Fibroblast of pulmonary artery (primary cell): ENCODE measurements around the gene PRKG1.
"Not testable (repeated sequence)": the region's sequence is repeated elsewhere in the genome, so short reads cannot be mapped to it uniquely, and the experiment has no call there.

ENCODE experiments used
- DNase-seq: peaks from one replicate; pipeline ENCODE4 v3.0.0-alpha.2; 2010; ENCODE audit warnings: low read depth
- H3K4me3 ChIP-seq: replicated peaks from 2 replicates; pipeline ENCODE4 v1.5.1; 2011; ENCODE audit warnings: low read depth, mild to moderate bottlenecking, control low read depth, low read length, moderate library complexity
- CTCF ChIP-seq: IDR thresholded peaks from 2 replicates; pipeline ENCODE4 v1.5.1; 2011; ENCODE audit warnings: mild to moderate bottlenecking, control low read depth, low read length, inconsistent platforms; ENCODE audit errors: missing control alignments

Gene PRKG1

DNA sequence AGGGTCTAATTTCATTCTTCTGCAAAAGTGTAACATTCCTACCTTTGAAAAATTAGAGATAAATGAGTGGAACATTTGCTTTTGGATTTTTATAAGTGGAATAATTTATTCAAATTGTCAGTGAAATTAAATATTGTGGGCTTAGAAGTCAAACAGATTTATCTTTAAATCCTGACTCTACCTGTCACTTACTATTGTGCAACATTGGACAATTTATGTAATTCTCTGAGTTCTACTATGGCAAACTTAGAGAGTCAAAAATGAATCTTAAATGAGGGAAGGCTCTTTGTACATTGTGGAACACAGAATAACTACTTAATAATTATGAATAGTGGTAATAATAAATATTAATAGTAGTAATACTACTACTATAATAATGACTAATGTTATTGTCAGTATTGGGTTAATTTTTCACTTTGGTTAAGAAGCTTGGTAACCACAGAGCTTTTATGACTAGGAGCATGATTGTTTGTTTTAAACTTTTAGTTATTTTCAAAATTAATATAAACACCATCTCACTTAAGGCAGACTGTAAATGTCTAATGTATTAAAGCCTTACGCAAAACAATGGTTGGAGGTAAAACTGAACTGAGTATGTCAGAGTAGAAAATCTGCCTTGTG lies 70.0 kb downstream of the PRKG1 start:
- no peak for DNase-seq
- no peak for TF ChIP-seq CTCF
- no peak overlapping the region for H3K4me3 ChIP-seq

DNA sequence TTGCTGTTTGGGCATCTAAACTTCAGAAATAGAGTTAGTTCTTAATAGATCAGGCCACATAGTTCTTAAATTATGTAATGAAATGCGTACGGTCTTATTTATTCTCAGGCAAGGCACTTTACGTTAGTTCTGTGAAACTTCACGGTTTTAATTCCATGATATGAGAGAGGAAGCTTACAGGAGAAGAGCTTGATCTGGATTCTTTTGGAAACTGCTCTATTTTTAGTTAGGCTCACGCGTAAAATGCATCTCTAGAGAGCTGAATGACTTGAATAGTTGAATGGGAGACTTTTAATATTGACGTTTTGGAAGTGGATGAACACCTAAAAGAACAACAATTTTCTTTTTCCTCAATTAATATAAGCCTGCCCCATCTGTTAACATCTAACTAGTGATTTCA lies 71.1 kb downstream of the PRKG1 start:
- TF ChIP-seq CTCF, result no peak
- no peak overlapping the region for H3K4me3 ChIP-seq
- no peak for DNase-seq

DNA sequence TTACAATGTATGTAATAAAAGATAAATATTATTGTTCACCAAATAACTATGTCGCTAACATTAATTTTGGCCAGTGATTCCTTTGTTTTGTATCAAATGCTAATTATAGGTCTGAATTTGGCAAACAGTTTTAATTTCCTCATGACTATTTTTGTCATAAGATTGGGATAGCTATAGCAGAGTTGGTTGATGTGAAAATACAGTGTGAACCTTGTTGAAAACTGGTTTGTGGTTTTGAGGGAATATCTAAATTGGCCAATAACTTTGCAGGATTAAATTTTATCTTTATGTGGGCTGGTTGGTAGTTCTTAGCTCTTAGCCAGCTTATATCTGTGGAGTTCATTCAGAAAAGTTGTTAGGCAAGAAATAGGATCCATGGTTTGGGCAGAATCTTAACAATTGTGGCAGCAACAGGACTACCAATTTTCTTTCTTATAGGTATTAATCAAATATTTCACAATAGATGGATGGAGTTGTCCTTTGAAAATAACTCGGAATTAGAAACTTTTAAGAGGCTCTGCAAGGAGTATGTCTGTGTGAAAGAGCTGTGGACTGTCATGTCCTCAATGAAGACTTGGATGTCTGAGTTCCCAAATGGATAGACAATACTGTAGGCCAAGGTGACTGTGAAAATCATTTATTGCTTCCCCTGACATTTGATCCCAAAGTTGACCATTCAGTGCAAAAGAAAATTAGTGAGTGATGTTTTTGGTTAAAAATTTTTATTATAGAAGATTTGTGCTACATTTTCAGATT lies 73.5 kb downstream of the PRKG1 start:
- no peak for TF ChIP-seq CTCF
- no peak for DNase-seq
- H3K4me3 ChIP-seq, result no peak overlapping the region

GRCh38 chr10:51156926-51157325 lies 82.6 kb downstream of the PRKG1 start:
- TF ChIP-seq CTCF, result no peak
- H3K4me3 ChIP-seq, result no peak overlapping the region
- peak; percentile 46 for DNase-seq

GRCh38 chr10:51158832-51159231 lies 84.5 kb downstream of the PRKG1 start:
- H3K4me3 ChIP-seq, result no peak overlapping the region
- DNase-seq, result no peak
- no peak for TF ChIP-seq CTCF

GRCh38 chr10:51159841-51160240 lies 85.6 kb downstream of the PRKG1 start:
- DNase-seq, result peak; percentile 10
- no peak for TF ChIP-seq CTCF
- no peak overlapping the region for H3K4me3 ChIP-seq

DNA sequence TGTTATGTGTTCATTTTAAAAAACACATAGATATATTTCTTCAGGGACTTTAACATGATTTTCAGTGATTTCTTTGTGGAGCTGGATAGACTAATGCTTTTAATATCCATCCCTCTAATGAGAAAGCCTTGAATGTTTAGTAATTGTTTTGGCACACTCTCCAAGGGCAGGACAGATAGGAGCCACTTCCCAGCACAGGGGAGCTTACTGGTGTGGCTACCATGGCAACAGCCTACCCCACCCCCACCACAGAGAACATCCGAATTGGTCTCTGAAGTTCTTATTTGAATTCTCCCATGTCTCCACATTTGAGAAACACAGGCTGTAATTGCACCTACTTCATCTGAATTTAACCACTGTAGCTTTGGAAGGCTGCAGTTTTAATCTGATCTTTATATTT lies 87.7 kb downstream of the PRKG1 start:
- TF ChIP-seq CTCF, result no peak
- no peak overlapping the region for H3K4me3 ChIP-seq
- peak; percentile 48 for DNase-seq

GRCh38 chr10:51163380-51164049 lies 89.2 kb downstream of the PRKG1 start:
- not testable (repeated sequence) for DNase-seq

More at GRCh38 chr10:51163380-51164049, 89.2 kb downstream of the PRKG1 start:
- H3K4me3 ChIP-seq, result not testable (repeated sequence)
